GM20000 (cell line): ENCODE data around the gene RAX.
"Not testable (repeated sequence)": the region's sequence is repeated elsewhere in the genome, so short reads cannot be mapped to it uniquely, and the experiment has no call there.

Source experiments
- DNase-seq: peaks from one replicate; pipeline ENCODE4 v3.0.0; 2012; ENCODE audit warnings: low spot score
- CTCF ChIP-seq: IDR thresholded peaks from 2 replicates; pipeline ENCODE4 v1.5.1; 2012; ENCODE audit warnings: mild to moderate bottlenecking, control low read depth; ENCODE audit errors: extremely low read depth, missing control alignments

Gene RAX

GRCh38 chr18:59264651-59265245 is 8.5 kb downstream of the RAX start:
- DNase-seq, result no peak
- no peak for TF ChIP-seq CTCF

GRCh38 chr18:59264121-59264571 is 9.1 kb downstream of the RAX start:
- no peak for TF ChIP-seq CTCF
- no peak for DNase-seq

GRCh38 chr18:59263661-59264060 is 9.6 kb downstream of the RAX start:
- TF ChIP-seq CTCF, result no peak
- no peak for DNase-seq

GRCh38 chr18:59262243-59262642 is 11.0 kb downstream of the RAX start:
- not testable (repeated sequence) for DNase-seq

GRCh38 chr18:59261842-59262241 is 11.4 kb downstream of the RAX start:
- not testable (repeated sequence) for DNase-seq

GRCh38 chr18:59255491-59255890 is 17.8 kb downstream of the RAX start:
- DNase-seq, result not testable (repeated sequence)

- TF ChIP-seq CTCF, result peak; percentile 34
- peak; percentile 71 for DNase-seq
Observed at GRCh38 chr18:59249199-59249774, 24.0 kb downstream of the RAX start.

GRCh38 chr18:59246796-59247195 is 26.5 kb downstream of the RAX start:
- no peak for TF ChIP-seq CTCF
- DNase-seq, result no peak

- DNase-seq, result no peak
- TF ChIP-seq CTCF, result no peak
Observed at GRCh38 chr18:59242906-59243305, 30.3 kb downstream of the RAX start.
